ENCODE results near the gene ZNF28.
"Not testable (repeated sequence)": the region's sequence is repeated elsewhere in the genome, so short reads cannot be mapped to it uniquely, and the experiment has no call there.

Gene ZNF28

DNA sequence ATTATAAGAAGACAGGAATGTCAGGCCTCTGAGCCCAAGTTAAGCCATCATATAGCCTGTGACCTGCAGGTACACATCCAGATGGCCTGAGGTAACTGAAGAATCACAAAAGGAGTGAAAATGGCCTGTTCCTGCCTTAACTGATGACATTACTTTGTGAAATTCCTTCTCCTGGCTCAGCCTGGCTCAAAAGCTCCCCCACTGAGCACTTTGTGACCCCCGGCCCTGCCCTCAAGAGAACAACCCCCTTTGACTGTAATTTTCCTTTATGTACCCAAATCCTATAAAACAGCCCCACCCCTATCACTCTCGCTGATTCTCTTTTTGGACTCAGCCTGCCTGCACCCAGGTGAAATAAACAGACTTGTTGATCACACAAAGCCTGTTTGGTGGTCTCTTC is 65.0 kb downstream of the ZNF28 start:
- not testable (repeated sequence) for DNase-seq

DNA sequence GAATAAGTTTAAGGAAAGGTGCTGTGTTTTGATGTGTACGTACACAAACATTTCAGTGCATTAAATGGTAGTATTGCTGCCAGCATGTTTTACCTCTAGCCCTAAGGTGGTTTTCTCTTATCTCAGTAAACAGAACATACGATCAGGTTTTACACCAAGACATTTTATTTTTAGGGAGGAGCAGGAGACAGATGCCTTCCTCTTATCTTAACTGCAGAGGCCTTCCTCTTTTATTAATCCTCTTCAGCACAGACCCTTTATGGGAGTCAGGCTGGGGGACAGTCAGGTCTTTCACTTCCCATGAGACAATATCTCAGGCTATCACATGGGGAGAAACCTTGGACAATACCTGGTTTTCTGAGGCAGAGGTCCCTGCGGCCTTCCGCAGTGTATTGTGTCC is 71.7 kb downstream of the ZNF28 start:
- no peak for DNase-seq

DNA sequence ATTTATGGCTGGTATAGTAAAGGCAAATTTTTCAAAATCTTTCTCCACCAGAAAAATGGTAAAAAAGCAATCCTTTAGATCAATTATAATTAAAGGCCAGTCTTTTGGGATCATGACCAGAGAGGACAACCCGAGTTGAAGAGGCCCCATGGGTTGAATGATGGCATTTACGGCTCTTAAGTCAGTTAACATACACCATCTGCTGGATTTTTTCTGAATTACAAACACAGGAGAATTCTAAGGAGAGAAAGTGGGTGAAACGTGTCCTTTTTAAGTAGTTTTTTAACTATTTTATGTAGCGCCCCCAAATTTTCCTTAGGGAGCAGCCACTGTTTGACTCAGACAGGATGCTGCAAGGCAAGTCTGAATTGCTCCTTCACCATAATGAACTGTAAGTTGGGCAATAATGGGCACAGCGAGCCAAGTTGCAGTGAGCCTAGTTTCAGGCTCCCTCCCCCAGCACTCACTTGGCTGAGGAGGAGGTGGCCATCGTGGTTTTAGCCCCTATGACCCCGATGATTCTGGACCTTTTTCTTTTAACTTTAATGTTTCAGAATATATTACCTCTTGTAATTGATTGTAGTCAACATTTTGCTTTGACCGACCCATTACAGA is 73.0 kb downstream of the ZNF28 start:
- no peak for DNase-seq
